Tongue (tissue), 2 donors: ENCODE data around the gene GRHL3. TPM values are rescaled to one million over a fixed set of nuclear protein-coding genes. Genes with fewer than 3 reads are reported as not detected.

Experiments used
- DNase-seq: peaks from one replicate; pipeline ENCODE4 v3.0.0-alpha.2; 2015
- total RNA-seq: library from RNA; depleted of rRNA; stranded (reverse); fragments of >200 nt; gene quantifications from one replicate; pipeline ENCODE4 v1.2.3, GENCODE V29; 2014

GRHL3 gene
- total RNA-seq, 1 donor from 2014 or later, result 26.8 TPM

DNA sequence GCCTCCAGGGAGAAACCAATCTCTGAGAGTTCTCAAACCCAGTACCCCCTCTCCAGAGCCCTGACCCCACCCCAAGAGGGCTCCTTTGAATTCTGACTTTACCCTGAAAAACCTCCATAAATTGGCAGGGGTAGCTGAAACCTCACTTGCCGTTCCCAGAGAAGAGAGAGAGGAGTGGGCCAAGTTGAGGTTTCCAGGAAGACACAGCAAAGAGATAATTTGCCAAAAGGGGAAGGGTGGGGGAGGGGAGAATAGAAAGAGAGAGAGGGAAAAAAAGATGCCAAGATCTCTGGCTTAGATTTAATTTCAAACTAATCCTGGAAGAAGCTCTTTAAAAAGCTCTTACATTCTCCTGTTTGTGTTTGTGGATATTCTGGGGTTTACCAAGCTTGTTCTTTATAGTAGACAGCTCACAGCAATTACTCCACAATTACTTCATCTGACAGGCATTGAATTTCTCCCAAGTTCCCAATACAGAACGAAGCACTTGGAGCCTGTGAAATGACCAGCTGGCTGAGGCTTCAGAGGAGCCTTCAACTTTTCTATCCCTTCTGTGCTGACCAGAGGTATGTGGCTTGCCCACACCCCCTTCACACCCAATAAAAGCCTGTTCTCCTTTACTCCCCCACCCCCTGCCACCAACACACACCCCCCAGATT is 1.1 kb upstream of the GRHL3 start:
- peak; percentile 82 for DNase-seq

DNA sequence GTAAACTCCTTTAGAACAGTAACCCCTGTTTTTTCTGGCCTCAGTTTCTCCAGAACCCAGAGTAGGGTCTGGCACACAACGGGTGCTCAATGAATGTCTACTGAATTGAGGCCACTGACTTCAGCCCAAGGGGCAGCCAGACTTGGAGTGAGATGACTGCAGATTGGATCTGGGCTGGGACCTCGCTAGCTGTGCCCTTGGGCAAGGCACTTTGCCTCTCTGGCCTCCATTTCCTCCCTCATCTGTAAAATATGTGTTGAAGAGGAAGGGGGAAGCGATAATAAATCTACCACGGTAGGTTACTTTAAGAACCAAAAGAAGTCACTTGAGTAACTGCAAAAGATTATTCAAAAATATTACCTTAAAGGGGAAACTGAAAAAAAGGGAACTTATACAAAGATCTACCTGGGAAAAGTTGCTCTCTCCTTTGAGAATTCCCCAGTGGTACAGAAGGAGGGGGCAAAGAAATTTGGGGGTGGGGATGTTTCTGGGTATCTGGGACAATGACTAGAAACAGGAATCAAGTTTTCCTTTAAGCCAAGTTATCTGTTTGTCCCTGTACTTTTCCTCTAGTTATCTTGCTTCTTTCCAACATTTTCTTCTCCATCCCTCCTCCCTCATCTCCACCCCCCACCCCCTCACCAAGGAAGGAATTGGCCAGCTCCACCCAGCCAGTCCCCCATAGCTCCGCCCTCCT is 394 bp upstream of the GRHL3 start:
- no peak for DNase-seq

DNA sequence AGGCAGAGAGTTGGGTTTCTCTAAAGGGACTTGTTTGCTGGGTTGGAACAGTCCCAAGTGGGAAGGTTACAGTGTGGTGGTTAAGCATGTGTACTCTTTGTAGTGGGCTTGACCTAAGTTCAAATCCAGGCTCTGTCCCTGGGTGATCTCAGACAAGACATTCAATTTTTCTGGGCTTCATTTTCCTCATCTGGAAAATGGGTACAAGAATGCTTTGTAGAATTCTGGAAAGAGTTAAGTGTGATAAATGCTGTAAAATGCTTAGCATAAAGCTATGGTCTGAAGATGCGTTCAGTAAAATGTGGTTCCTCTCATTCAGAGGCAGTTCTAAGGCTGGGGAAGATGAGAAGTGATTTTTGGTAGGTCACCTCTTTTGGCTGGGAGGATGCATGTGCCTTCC is 805 bp downstream of the GRHL3 start:
- no peak for DNase-seq

DNA sequence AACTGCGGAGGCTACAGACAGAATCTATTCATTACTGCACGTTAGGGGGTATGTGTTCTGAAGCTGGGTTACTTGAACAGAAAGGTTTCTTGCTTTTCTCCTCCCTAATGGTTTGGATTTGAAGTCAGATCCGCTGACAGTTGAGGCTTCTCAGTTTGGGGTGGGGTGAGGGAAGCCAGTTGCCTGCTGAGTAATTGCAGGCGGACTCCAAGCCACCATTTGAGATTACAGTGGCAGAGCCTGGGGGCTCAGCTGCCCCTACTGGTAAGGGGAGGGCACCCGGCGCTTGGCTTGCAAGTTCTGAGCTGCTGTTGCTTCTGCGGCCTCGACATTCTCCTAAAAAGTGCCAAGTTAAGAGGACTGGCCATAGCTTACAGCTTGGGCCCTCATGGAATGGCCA is 2.0 kb downstream of the GRHL3 start:
- no peak for DNase-seq

DNA sequence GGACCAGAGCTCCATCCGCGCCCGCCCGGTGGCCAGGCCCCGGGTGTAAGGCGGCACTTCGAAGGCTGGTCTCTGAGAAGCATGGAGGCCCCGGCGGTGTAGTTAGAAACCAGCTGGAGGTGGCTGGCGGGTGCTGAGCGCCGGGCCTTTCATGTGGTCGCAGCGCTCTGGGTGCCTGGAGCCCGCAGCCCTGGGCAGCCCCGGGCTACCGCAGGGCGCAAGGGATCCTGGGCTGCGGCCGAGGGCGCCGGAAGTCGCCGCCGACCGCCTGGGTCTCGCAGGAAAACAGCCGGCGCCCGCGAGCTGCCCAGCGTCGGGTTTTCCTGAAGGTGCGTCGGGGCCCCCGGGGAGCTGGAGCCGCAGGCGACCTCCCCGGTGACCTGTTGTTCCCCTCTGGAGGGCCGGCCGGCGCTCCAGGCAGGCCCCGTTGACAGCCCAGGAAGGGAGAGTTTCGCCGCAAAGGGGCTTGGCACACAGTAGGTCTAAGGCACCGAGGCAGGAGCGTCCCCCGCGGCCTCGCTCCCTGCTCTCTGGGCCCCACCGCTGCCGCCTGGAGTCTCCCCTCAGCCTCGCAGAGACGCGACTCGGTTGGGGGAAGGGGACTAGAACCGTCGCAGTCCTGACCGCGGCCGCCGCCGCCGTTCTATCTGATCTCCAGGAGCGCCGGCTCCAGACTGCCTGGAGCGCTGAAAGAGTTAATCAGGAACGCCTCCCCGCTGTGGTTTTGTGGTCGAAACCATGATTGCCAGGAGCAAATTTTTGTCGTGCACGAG is 2.7 kb downstream of the GRHL3 start:
- peak; percentile 71 for DNase-seq

DNA sequence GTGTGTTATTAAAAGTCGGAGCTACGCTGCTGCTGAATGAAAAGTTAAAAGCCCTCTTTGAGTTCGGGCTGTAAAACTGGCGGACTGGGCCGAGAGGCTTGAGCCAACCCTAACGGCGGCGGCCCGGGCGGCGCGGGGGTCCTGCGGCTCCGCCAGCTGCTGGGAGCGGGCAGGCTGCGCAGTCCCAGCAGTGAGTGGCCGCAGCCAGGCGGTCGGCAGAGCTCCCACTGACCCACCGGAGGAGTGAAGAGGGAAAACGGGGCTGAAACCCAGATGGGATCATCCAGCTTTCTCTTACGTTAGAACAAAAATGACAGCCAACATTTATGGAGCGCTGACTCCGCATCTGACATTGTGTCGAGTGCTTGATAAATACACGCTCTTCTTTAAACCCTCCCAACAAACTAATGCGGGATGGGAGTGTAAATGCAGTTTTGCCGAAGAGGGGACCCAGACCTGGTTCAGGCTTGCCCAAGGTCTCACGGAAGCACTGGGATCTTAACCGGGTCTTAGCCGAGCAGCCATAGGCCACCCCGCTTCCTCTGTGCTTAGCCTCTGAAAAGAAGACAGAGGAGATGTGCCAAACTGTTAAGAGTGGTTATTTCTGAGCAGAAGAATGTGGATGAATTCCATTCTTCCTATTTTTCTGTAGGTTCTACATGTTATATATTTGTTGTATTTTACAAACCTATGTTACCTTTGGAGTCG is 3.5 kb downstream of the GRHL3 start:
- DNase-seq, result no peak

DNA sequence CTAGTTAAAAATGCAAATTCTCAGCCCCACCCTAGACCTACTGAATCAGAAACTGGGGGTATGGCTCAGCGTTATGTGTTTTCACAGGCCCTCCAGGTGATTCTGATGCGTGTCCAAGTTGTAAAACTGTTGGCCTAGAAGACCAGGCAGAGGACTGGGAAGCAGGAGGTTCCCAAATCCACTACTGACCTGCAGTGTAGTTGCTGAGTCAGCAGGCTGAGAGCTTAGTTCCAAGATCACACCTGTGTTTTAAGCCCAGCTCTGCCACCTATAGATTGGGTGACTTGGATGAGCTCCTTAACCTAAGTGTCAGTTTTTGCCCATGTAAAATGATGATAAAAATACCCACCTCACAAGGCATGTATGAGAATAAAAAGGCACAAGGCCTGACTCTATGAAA is 4.1 kb downstream of the GRHL3 start:
- no peak for DNase-seq

DNA sequence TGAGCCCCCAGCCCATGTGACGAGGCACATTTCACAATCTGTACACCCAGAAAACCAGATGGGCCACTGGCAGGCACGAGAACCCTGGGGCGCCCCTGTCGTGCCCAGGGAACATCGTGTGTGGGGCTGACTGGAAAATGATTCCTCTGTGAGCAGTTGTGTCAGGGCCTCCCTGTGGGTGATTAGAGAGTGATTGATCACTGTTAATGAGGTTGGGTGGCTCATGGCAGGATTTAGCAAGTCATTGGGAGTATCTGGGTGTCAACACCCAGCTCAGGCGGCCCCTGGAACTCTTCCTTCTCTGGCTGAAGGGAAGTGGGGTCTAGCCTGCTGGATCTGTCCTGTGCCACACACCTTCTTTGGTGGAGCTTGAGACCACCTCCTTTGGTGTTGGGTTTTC is 5.7 kb downstream of the GRHL3 start:
- DNase-seq, result no peak

DNA sequence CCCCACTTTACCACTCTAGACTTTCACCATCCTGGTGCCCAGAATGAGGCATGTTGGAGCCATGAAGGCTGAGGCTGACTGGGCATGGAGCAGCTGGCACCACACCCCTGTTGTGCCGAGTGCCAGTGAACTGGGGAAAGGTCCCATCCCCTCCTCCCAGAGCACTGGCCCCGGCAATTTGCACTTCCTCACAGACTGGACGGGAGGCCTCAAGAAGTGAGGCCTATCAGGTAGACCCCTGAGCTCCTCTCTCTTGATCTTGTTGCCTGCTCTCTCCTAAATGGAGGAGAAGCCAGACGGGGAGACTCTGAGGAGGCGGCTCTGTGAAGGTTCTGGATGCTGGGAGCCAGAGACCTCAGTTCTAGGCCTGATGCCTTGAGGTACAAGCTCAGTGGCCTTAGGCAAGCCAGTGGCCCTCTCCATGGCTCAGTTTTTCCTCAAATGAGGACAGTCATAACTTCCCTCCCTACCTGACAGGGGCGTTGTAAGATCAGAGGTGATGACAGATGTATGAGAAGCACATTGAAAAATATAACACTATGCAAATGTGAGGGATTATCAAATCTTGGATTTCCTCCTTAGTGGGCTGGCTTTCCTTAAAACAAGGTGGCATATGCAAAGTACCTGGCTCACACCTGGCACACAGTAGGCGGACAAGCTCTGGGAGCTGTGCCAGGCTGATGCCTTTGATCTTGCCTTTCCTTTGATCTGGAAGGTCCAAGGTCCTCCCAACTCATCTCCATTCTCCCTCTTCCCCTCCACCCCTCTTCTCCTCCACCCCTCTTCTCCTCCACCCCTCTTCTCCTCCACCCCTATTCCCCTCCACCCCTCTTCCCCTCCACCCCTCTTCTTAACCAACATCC is 6.7 kb downstream of the GRHL3 start:
- no peak for DNase-seq

DNA sequence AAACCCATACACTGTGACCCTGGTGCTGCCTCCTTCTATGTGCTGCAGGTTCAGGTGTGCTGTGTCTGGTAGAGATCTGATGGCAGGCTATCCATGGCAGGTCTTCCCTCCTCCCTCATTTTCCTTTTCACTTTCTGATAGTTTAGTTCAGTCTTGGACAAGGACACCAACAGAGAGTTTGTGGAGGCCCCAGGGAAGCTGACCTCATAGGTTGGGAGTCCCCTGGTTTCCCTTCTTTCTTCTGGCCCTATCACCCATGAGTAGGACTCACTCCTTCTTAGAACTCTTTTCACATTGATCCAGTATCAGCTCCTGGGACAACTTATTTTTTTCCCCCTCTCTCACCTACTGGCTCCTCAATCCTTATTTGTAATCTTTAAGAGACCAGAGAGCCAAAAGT is 8.3 kb downstream of the GRHL3 start:
- no peak for DNase-seq

DNA sequence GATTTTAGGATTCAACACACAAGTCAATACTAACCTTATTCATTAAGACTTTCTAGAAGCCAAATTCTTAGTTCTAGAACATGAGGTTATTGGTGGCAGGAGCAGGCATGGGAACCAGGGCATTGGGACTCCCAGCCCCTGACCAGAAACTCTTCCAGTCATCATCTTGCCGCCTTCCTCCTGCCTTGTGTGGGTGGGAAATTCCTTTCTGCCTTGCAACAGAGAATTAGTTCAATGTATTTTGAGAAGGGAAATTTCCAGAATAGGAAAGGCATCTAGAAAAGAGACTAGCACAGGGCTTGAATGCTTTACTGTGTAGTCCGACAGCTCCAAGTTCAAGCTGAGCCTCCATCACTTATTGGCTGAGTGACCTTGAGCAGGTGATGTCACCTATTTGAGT is 8.7 kb downstream of the GRHL3 start:
- no peak for DNase-seq

DNA sequence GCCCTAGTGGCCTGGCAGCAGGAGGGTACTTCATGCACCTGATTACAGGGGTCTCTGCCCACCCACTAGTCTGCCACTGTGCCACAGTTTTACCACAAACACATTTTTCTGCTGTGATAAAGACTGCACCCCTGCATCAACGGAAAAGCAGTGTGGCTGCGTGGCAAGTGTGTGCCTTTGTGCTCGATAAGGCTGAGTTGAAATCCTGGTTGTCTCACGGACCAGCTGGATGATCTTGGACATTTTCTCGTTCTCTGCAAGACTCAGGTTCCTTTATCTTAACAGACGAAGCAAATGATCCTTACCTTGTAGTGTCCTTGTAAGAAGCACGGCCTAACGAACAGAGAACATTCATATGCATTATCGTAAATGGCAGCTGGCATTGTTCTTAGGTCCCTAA is 10.2 kb downstream of the GRHL3 start:
- DNase-seq, result no peak

DNA sequence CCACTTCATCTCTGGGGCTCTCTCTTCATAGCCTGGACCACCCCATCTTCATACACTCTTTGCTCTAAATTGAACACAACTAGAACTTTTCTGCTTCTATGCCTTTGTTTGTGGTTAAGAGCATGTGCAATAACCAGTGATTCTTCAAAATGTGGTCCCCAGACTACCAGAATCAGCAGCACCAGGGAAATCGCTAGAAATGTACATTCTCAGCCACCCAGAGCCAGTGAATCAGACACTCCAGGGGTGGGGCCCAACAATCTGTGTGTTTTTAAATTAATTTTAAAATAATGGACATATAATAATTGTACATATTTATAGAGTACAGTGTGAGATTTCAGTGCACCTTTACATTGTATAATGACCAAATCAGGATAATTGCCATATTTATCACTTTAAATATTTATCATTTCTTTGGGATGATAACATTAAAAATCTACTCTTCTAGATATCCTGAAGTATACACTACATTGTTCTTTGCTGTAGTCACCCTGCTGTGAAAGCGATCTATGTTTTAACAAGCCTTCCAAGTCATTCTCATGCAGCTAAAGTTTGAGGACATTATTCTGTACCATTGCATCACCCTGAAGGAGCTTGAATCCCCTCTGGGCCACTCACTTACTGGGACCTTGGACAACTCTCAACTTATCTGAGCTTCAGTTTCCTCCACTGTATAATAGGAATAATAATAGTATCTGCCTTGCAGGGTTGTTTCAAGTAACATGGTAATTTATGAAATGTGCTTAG is 10.8 kb downstream of the GRHL3 start:
- DNase-seq, result no peak

DNA sequence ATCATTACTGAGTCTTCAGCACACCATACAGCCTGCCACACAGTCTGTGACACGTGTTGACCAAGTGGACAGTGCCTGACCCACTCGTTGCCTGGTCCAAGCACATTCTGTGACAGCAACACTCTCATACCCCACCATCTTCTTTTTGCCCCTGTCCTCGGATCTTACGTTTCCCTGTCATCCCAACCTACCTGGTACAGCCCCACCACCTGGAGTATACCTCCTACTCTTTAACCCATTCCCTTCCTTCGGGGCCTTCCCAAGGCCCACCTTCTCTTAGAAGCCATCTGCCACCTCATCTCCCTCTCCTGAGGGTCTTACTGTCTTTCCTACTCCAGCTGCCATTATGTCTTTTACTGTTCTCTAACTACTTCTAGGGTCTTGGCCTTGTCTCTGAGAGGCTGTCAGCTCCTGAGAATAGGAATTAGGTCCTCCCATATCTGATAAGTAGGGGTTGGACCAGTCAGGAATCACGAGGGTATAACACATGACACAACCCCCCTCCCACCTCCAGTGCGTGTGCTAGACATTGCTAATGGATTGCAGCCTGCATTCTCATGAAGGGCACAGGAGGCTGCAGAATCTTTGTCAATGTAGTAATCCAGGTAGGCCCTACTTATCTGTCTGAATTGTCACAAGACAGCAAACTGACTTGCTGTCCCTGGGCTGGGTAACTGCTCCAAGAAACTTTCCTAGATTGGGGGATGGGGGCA is 13.0 kb downstream of the GRHL3 start:
- no peak for DNase-seq

DNA sequence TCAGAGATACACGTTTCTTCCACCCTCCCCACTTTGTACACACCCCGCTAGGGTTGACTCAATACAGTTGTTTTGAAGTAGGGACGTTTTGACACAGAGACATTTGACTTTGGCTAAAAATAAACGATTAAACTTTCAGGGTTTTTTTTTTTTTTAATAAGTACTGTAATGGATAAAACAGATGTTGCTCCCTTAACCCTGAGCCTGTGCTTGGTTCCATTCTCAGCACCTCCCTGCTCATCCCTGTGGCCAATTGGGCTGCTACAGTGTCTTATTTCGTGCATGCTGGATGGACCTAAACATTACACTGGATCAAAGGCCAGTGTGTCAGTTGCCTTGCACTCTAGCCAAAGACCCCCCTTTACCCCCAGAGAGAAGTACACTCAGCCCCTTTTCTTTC is 16.9 kb downstream of the GRHL3 start:
- DNase-seq, result no peak

DNA sequence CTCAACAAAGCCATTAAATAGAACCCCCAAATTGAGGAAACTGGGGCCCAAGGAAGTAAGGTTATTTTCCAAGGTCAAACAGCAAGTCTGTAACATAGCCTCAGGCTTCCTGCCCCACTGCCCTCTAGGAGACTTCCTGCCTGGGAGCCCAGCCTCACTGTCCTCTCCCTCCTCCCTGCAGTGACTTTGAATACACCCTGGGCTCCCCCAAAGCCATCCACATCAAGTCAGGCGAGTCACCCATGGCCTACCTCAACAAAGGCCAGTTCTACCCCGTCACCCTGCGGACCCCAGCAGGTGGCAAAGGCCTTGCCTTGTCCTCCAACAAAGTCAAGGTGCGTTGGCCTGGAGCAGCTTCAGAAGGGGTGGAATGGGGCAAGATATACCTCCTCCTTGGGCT is 18.3 kb downstream of the GRHL3 start:
- DNase-seq, result no peak

DNA sequence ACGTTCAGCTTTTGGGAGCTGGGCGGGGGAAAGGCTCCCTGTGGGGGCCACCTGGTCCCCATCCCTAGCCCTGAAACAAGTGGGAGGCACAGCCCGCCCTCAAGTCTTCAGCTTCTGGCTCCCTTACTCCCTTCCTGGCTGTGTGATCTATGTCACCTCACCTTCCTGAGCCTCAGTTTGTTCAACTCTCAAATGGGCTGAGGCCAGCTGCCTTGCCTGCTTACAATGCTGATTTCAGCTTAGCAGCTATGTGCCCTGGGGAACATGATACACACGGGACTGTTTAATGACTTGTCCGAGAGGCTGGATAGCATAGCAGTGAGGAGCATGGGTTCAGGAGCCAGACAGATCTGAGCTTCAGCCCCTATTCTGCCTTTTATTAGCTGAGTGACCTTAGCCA is 19.3 kb downstream of the GRHL3 start:
- DNase-seq, result no peak

DNA sequence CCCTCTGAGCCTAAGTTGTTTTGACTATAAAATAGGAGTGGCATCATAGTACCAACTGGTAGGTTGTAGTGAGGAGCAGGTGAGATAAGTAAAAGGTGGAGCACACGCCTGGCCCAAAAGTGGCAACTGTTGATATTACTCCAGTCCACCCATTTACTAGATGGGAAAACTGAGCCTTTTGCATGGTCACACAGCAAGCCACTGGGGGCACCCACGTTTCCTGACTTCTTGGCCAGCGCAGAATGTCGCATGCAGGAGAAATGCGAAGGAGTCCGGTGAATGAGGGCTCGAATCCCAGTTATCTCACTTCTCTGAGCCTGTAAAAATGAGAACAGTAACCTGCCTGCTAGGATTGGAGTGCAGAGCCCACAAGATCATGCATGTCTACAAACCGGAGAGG is 20.8 kb downstream of the GRHL3 start:
- DNase-seq, result no peak

DNA sequence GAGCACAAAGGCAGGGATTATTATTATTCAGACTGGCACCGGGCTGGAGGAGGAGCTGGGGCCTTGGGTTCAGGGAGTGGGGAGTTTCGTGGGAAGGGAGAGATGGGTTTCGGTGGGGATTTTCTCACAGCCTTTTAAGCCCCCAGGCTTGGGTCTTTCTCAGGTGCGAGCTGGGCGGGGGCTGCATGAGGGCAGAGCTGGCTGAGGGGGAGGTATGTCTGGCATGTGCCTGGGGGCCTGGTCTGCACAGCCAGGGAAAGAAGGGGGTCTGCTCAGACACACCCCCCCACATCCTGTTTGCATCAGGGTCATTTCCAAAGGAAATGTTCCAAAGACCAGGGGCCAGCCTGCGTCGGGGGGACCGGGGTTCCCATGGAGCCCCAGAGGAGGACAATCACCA is 21.6 kb downstream of the GRHL3 start:
- DNase-seq, result no peak

DNA sequence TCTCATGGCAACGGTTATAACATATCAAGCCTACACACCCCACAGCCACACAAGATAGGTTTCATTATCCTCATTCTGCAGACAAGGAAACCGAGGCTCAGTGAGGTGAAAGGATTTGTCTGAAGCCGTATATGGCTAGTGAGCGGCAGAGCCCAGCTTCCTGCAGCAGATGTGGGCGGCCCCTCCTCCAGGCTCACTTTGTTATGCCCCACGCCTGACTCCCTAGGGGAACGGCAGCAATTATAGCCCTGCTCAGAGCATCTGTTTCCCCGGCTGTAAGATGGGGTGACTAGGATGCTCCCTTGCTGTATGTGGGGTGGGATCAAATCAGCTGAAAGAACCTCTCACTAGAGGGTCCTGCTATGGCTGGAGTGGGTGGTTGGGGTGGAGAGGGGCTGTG is 22.1 kb downstream of the GRHL3 start:
- no peak for DNase-seq
